ENCODE measurements around the gene OR56A1.
"Not testable (repeated sequence)": the region's sequence is repeated elsewhere in the genome, so short reads cannot be mapped to it uniquely, and the experiment has no call there.

The OR56A1 gene

GRCh38 chr11:6030708-6031405, at the start of gene OR56A1:
Gene OR56A1, minus strand, starts transcription at chr11:6030758. Its CDS starts 3,066 bp downstream, at chr11:6027692.
- DNase-seq: no peak

- no peak for DNase-seq
Observed at GRCh38 chr11:6079463-6079862, 48.9 kb upstream of the OR56A1 start.

GRCh38 chr11:6077723-6078122, 47.2 kb upstream of the OR56A1 start:
- no peak for DNase-seq

- not testable (repeated sequence) for DNase-seq
Observed at GRCh38 chr11:6076443-6076842, 45.9 kb upstream of the OR56A1 start.

GRCh38 chr11:6067502-6067901, 36.9 kb upstream of the OR56A1 start:
- DNase-seq: no peak

GRCh38 chr11:6062691-6063358, 32.3 kb upstream of the OR56A1 start:
- no peak for DNase-seq

GRCh38 chr11:6061475-6061874, 30.9 kb upstream of the OR56A1 start:
- no peak for DNase-seq

- DNase-seq: no peak
Observed at GRCh38 chr11:6057452-6057851, 26.9 kb upstream of the OR56A1 start.

- DNase-seq: no peak
Observed at GRCh38 chr11:6055569-6055968, 25.0 kb upstream of the OR56A1 start.

GRCh38 chr11:6052374-6052773, 21.8 kb upstream of the OR56A1 start:
- no peak for DNase-seq

- no peak for DNase-seq
Observed at GRCh38 chr11:6040874-6041273, 10.3 kb upstream of the OR56A1 start.

- DNase-seq: no peak
Observed at GRCh38 chr11:6027501-6027900, 3.1 kb downstream of the OR56A1 start.

GRCh38 chr11:6025056-6025455, 5.5 kb downstream of the OR56A1 start:
- no peak for DNase-seq

GRCh38 chr11:6022956-6023355, 7.6 kb downstream of the OR56A1 start:
- DNase-seq: peak in 1 of 2 experiments; percentile 37

- DNase-seq: no peak
Observed at GRCh38 chr11:6013042-6013441, 17.5 kb downstream of the OR56A1 start.

- DNase-seq: no peak
Observed at GRCh38 chr11:6012035-6012668, 18.4 kb downstream of the OR56A1 start.

GRCh38 chr11:6006846-6007245, 23.7 kb downstream of the OR56A1 start, which contains the start of gene OR56A4:
Gene OR56A4, minus strand, starts transcription at chr11:6006946. Its CDS starts 3,954 bp downstream, at chr11:6002992.
- no peak for DNase-seq

GRCh38 chr11:6006395-6006794, 24.2 kb downstream of the OR56A1 start:
- DNase-seq: no peak

- no peak for DNase-seq
Observed at GRCh38 chr11:6002202-6002699, 28.3 kb downstream of the OR56A1 start.

GRCh38 chr11:5994791-5995190, 35.8 kb downstream of the OR56A1 start:
- no peak for DNase-seq

GRCh38 chr11:5992604-5993251, 37.8 kb downstream of the OR56A1 start:
- peak in 1 of 2 experiments; percentile 12 for DNase-seq

- DNase-seq: no peak
Observed at GRCh38 chr11:5992150-5992549, 38.4 kb downstream of the OR56A1 start.

GRCh38 chr11:5989203-5989602, 41.4 kb downstream of the OR56A1 start:
- DNase-seq: no peak

All from SW 1271 (cell line).